ENCODE data around the gene SEMA5A.

Gene SEMA5A

GRCh38 chr5:9512457-9512856 lies 33.4 kb downstream of the SEMA5A start:
- DNase-seq (ENCODE audit: low read depth) = no peak

DNA sequence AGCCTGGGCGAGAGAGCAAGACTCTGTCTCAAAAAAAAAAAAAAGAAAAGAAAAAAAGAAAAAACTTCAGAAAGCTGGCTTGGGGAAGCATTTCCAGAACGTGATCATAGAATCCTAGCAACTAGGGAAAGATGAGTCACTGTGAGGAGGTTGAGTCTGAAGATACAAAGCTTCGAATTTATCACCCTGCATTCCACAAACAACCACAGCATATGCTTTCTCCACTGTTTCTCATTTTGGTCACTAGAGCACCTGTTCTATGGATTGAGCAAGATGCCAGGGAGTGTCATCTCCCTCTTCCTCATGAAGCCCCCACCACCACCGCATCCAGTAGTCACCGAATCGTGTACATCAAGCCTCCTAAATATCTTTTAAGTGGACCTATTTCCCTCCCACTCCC lies 37.9 kb downstream of the SEMA5A start:
- DNase-seq (ENCODE audit: low read depth) = peak; percentile 50

DNA sequence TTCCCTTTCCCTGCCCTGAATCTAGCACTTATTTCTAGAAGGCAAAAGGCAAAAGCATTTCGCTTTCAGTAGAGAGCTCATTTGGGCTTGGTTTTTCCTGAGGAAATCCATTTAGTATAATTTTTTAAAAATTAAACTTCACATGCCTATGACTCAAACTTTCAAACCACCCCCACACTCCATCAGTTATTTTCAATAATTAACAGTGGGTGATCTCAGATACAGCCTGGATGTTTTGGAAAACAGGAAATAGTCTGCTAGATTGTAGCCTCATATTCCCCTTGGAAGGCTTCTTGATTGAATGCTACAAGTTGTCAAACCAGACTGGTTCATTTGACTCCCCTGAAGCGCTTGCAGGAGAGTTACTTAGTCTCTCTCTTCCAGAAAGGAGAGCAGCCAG lies 40.6 kb downstream of the SEMA5A start:
- no peak for DNase-seq (ENCODE audit: low read depth)

GRCh38 chr5:9502864-9503263 lies 43.0 kb downstream of the SEMA5A start:
- DNase-seq (ENCODE audit: low read depth) = no peak

DNA sequence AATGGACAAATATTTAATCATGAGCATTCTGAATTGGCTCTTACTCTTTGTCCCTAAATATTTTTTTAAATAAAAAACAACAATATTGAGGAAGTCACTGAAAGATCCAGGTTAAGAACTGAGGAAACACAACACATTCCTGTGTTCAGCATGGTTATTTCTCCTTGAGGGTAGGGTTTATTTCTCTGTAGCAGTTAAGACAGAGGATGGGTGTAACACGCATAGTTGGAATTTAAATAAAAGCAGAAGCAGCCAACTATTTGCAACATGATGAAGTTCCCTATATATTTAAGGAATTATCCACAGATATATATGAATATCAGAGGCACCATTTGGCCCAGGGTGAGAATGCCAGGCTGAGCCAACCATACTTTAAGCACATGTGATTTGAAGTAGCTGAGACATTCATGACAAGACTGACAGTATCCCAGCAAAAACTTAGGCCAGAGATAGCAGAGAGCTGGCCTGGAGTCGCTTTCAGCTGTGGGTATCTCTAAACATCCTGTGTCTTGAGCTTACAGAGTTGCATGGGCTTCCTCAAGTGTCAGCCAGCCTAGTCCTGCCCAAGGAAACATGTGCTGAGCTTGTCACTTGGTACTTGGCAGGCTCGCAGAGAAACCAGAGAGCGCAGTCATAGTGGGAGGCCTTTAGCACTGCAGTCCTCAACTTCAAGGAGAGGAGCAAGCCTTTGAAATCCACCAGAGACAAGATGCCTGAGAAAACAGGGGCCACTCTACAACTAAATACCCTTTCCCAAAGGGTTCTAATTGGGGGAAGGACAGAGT lies 43.6 kb downstream of the SEMA5A start:
- DNase-seq (ENCODE audit: low read depth) = no peak

DNA sequence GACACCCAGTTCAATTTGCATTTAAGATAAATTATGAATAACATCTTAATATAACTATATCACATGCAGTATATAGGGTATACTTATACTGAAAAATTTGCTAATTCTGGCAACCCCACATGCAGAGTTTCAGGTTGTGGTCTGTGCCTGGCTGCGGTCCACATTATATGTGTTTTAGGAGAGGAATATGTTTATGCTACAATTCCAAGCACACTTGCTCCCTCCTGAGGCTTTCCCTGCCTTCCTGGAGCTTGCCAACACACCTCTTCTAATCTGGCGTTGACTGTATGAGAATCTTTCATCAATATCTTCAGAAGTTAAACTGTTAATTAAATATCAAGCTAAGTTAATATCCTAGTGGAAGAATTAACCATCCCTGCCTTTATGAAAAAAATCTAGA lies 45.2 kb downstream of the SEMA5A start:
- DNase-seq (ENCODE audit: low read depth) = no peak

DNA sequence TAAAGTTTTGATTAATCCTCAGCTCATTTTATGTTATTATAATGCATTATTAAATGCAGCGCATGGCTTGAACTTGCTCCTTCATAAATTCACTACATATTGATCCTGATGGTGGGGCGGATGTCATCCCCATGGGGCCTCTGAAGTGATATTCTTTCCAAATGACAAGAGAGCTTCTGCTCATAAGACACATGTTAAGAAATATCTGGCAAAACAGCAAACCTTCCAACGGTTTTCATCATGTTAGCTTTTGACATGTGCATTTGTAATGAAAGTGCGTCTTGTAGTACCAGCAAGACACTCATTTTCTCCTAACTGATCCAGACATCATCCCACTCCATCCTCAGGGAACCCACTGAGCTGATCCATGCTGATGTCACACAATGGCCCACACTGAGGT lies 45.7 kb downstream of the SEMA5A start:
- DNase-seq (ENCODE audit: low read depth) = no peak

GRCh38 chr5:9499498-9499876 lies 46.4 kb downstream of the SEMA5A start:
- no peak for DNase-seq (ENCODE audit: low read depth)

DNA sequence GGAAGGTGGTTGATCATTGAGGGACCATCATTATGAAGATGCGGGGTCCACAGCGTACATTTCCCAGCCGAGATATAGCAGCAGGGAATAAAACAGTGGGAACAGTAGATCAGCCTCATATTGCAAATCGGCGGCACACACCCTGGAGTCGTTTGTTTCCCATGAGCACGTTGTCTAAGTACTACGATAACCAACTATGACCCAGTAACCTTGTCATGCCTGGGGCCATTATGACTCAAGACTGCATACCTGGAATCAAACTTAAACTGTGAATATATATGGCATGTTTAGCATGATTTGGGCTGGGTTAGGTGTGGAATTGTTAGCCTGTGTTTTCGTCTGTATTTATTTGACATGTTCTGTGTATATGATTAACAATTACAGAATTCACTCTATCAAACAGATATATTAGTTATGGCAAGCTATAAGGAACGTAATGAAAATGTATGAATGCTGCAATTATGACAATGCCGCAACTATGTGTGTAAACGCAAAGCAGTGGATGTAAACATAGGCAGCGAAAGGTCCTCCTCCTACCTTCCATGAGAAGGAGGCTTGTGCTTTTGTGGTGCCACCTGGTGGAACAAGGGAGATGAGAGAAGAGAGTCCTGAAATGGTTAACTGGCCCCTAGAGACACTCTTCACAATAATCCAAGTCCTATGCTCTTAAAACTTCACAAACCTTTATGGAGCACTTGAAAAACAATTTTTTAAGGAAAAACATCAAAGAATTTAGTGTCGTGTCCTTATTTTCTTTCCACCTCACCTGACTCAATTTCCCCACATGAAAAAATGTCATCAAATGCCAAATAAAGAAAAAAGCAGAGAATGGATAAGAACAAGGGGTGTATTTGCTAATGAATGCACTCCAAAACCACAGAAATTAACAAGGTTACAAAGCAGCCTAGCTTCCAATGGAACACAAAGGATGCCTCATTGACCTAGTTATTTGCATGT lies 47.1 kb downstream of the SEMA5A start:
- DNase-seq (ENCODE audit: low read depth) = no peak

GRCh38 chr5:9497347-9497746 lies 48.5 kb downstream of the SEMA5A start:
- no peak for DNase-seq (ENCODE audit: low read depth)

GRCh38 chr5:9496801-9497200 lies 49.1 kb downstream of the SEMA5A start:
- DNase-seq (ENCODE audit: low read depth) = no peak

DNA sequence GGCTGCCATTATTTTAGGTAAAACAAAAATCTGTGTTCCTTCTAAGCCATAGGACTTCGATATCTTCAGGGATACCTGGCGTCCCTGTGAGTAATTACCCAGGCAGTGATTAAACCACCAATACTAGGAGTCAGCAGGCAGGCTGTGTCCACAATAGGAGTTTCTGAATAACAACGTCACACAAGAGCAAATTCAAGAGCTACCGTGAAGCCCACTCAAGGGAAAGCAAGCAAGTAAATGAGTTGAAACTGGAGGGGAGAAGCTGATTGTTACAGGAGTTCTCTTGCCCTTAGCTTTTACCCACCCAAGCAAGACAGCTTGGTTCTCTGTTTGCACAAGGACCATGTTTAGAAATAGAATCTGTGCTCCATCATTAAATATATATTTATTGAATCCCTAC lies 50.8 kb downstream of the SEMA5A start:
- DNase-seq (ENCODE audit: low read depth) = no peak

DNA sequence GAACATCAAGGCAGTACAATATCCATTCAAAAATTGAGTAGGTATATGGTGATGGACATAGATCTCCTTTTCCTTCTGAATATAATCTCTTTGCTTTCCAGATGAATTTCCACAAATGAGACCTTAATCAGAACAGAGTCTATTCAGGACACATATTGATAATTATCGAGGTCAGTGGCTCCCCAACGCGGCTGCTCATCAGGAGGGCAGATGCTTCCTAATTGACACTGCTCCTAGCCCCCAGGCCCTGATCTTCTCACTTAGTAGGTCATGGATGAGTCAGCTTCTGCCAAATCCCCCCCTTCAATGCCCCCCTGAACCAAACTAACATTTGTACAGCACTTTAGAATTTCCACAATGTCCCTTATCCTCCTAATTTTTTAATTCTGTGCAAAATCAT lies 51.6 kb downstream of the SEMA5A start:
- DNase-seq (ENCODE audit: low read depth) = no peak

DNA sequence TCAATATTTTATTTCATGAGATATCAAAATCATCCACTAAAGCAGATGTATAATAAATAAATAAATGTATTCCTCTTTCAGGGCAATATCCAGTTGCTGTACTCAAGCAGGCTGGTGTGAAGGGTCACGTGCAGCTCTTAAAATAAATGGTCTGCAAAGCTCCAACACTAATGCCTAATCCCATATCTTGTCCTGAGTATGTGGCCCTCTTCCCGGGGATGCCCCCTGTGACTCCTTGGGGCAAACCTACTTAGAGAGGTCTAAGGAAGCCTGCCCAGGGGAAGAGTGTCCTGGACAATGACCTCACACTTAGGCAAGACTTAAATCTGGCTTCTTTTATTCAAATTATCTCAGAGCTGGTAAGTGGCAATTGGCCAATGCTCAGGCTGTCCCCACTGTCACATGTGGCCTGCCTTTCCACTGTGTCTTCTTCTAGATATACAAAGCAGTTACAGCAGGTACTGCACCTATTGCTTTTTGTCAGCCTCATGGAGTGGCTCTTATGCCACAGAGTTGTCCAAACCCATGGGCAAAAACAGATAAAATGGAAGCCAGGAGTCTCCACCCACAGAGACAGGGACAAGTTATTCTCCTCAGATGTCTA lies 55.3 kb downstream of the SEMA5A start:
- no peak for DNase-seq (ENCODE audit: low read depth)

GRCh38 chr5:9483779-9484178 lies 62.1 kb downstream of the SEMA5A start:
- no peak for DNase-seq (ENCODE audit: low read depth)

- peak; percentile 28 for DNase-seq (ENCODE audit: low read depth)
These were observed 62.6 kb downstream of the SEMA5A start for GRCh38 chr5:9483243-9483642.

GRCh38 chr5:9482381-9482780 lies 63.5 kb downstream of the SEMA5A start:
- DNase-seq (ENCODE audit: low read depth) = no peak

GRCh38 chr5:9480499-9480898 lies 65.4 kb downstream of the SEMA5A start:
- DNase-seq (ENCODE audit: low read depth) = no peak

DNA sequence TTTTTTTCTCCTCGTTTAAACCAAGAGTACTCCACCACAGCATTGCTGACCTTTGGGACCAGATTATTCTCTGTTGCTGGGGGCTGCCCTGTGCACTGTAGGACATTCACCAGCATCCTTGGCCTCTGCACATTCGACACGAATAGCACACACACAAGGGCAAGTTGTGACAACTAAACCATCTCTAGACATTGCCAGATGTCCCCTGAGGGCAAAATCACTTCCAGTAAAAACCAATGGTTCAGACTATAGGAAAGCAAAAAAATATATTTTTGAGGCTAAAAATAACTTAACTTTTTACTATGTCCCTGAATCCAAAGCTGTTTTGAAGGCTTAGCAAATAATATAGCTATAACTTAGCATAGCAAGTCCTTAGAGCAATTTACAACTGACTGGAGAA lies 65.9 kb downstream of the SEMA5A start:
- no peak for DNase-seq (ENCODE audit: low read depth)

DNA sequence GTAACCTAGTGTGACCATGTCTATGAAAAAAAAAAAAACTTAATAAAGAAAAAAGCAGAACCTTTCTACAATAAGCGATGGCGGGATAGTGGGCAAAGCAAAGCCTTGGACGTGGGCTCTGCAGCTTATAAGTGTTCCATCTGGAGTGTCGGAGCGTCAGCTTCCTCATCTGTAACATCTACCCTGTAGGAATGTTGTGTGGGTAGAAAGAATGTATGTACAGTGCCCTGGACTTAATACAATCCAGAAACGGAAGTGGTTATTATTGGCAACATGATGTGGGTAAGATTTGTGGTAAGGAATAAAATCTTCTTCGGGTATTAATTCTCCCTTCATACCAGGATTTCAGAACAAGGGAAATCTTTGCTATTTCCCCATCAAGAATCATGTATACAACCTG lies 66.5 kb downstream of the SEMA5A start:
- DNase-seq (ENCODE audit: low read depth) = peak; percentile 84

DNA sequence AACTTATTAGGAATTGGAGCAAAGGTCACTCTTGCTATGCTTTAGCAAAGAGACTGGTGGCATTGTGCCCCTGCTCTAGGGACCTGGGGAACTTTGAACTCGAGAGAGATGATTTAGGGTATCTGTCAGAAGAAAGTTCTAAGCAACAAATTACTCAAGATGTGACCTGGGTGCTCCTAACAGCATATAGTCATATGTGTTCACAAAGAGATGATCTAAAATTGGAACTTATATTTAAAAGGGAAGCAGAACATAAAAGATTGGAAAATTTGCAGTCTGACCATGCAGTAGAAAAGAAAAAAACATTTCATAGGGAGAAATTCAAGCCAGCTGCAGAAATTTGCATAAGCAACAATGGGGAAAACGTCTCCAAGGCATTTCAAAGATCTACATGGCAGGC lies 68.3 kb downstream of the SEMA5A start:
- DNase-seq (ENCODE audit: low read depth) = no peak

- no peak for DNase-seq (ENCODE audit: low read depth)
These were observed 71.5 kb downstream of the SEMA5A start for GRCh38 chr5:9474219-9475002.

All from non-pigmented ciliary epithelial cell (primary cell).